Neuronal stem cell (in vitro differentiated cells): ENCODE measurements around the gene ALOXE3.

Experiments
- DNase-seq: peaks from one replicate; pipeline ENCODE4 v3.0.0-alpha.2; 2013; ENCODE audit warnings: low spot score
- H2AFZ ChIP-seq: one replicate; pipeline ENCODE4 v1.6.1; 2013; ENCODE audit warnings: mild to moderate bottlenecking, low read length, inconsistent platforms
- H2AK5ac ChIP-seq: 2 replicates; pipeline ENCODE4 v1.6.1; 2013; ENCODE audit warnings: low read depth, mild to moderate bottlenecking, inconsistent platforms, low read length, moderate library complexity, mixed read lengths
- H2BK120ac ChIP-seq: 2 replicates; pipeline ENCODE4 v1.6.1; 2013; ENCODE audit warnings: low read depth, mild to moderate bottlenecking, inconsistent platforms, low read length, moderate library complexity, mixed read lengths
- H2BK12ac ChIP-seq: one replicate; pipeline ENCODE4 v1.6.1; 2013; ENCODE audit warnings: low read length, inconsistent platforms
- H2BK15ac ChIP-seq: 2 replicates; pipeline ENCODE4 v1.6.1; 2013; ENCODE audit warnings: mild to moderate bottlenecking, low read length, inconsistent platforms, mixed read lengths
- H2BK5ac ChIP-seq: one replicate; pipeline ENCODE4 v1.6.1; 2013; ENCODE audit warnings: inconsistent platforms, mild to moderate bottlenecking, low read length, moderate library complexity
- H3K14ac ChIP-seq: one replicate; pipeline ENCODE4 v1.6.1; 2013; ENCODE audit warnings: low read length, inconsistent platforms
- H3K18ac ChIP-seq: 2 replicates; pipeline ENCODE4 v1.6.1; 2013; ENCODE audit warnings: low read length, inconsistent platforms
- H3K23ac ChIP-seq: 2 replicates; pipeline ENCODE4 v1.6.1; 2013; ENCODE audit warnings: low read depth, mild to moderate bottlenecking, mixed read lengths, low read length, inconsistent platforms; ENCODE audit not compliant: poor library complexity
- H3K27ac ChIP-seq: replicated peaks from 3 replicates; pipeline ENCODE4 v1.5.1; 2013; ENCODE audit warnings: low read length, inconsistent platforms
- H3K27me3 ChIP-seq, 3 experiments: 2 replicates each; pipeline ENCODE4 v1.6.1; 2013; ENCODE audit warnings: low read length in 3 of 3, mild to moderate bottlenecking in 2 of 3, inconsistent platforms in 1 of 3, low read depth in 1 of 3, mixed read lengths in 1 of 3, moderate library complexity in 1 of 3; ENCODE audit not compliant: control insufficient read depth in 3 of 3, insufficient read depth in 3 of 3
- H3K36me3 ChIP-seq, 2 donors: replicated peaks in 1 of 2; 2 replicates each; pipeline ENCODE4 v1.6.1; 2013; ENCODE audit warnings: low read length in 2 of 2; ENCODE audit not compliant: control insufficient read depth in 2 of 2, insufficient read depth in 2 of 2
- H3K4ac ChIP-seq: 2 replicates; pipeline ENCODE4 v1.6.1; 2013; ENCODE audit warnings: inconsistent platforms, mild to moderate bottlenecking, low read length, moderate library complexity
- H3K4me1 ChIP-seq, 2 donors: 1 replicate in 1 of 2; 2 replicates in 1 of 2; pipeline ENCODE4 v1.6.1; 2013; ENCODE audit warnings: low read length in 2 of 2, low read depth in 1 of 2; ENCODE audit not compliant: control insufficient read depth in 2 of 2, insufficient read depth in 1 of 2
- H3K4me2 ChIP-seq: one replicate; pipeline ENCODE4 v1.6.1; 2013; ENCODE audit warnings: mild to moderate bottlenecking, low read length, inconsistent platforms; ENCODE audit not compliant: insufficient read depth, poor library complexity, severe bottlenecking
- H3K4me3 ChIP-seq, 2 donors: 2 replicates each; pipeline ENCODE4 v1.5.1; 2013; ENCODE audit warnings: low read length in 2 of 2, mild to moderate bottlenecking in 2 of 2, inconsistent platforms in 1 of 2, moderate library complexity in 1 of 2
- H3K79me1 ChIP-seq: one replicate; pipeline ENCODE4 v1.6.1; 2013; ENCODE audit warnings: low read depth, mild to moderate bottlenecking, inconsistent platforms, low read length, moderate library complexity
- H3K9ac ChIP-seq: one replicate; pipeline ENCODE4 v1.6.1; 2013; ENCODE audit warnings: mild to moderate bottlenecking, low read depth, low read length, inconsistent platforms; ENCODE audit not compliant: poor library complexity
- H3K9me3 ChIP-seq, 2 donors: replicated peaks in 1 of 2; 2 replicates each; pipeline versions ENCODE3 to v1.6.1; 2013; ENCODE audit warnings: low read length in 2 of 2, mild to moderate bottlenecking in 2 of 2, inconsistent platforms in 1 of 2, low read depth in 1 of 2, mixed read lengths in 1 of 2, moderate library complexity in 1 of 2; ENCODE audit not compliant: control insufficient read depth in 2 of 2, insufficient read depth in 1 of 2
- H4K8ac ChIP-seq: one replicate; pipeline ENCODE4 v1.6.1; 2013; ENCODE audit warnings: low read depth, mild to moderate bottlenecking, inconsistent platforms, low read length, moderate library complexity
- H4K91ac ChIP-seq: one replicate; pipeline ENCODE4 v1.6.1; 2013; ENCODE audit warnings: low read length, low read depth, mild to moderate bottlenecking, inconsistent platforms; ENCODE audit not compliant: poor library complexity
- WGBS, 2 donors: extraction: QIAGEN DNeasy Blood & Tissue Kit; methylation state at CpG; one replicate each; pipeline ENCODE4 v1.1.7; 2013; ENCODE audit warnings: missing lambda C conversion rate in 2 of 2, mixed read lengths in 1 of 2; ENCODE audit not compliant: insufficient read length in 2 of 2, insufficient replicate concordance in 1 of 2; ENCODE audit errors: extremely low coverage in 2 of 2; 5-methylcytosine and 5-hydroxymethylcytosine counted together

Gene ALOXE3

DNA sequence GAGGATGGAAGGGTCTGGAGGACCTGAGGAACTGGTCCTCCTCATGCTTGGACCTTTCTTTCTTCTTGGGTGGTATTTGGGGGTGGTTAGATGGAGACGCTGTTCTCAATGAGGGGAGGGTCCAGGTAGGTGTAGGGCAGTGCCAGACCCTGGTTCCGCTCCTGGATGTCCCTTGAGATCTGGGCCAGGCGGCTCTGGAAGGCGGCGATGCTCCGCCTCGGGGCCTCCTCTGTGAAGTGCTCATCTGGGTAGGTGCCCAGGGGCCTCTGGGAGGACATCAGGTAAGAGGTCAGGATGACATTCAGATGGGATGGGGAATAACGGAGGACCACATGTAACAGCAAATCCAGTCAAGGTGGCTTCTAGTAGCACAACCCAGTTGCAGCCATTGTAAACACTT is 21.8 kb downstream of the ALOXE3 start:
- no peak for DNase-seq
- Histone ChIP-seq H3K4me1 (no peaks in the 10 kb centered on the region), H3K14ac (no peak overlapping the region), H4K8ac (no peak overlapping the region), H2BK12ac (no peak overlapping the region), H3K27ac (no peak overlapping the region), H3K4me3 (no peak overlapping the region), H3K9ac (no peak overlapping the region), H3K4ac (no peak overlapping the region), H3K79me1 (no peaks in the 10 kb centered on the region), H3K23ac (no peak overlapping the region), H2BK120ac (no peak overlapping the region), H4K91ac (no peak overlapping the region), H2BK5ac (no peak overlapping the region), H2AK5ac (no peak overlapping the region), H3K4me2 (no peak overlapping the region), H3K9me3 (no peaks in the 10 kb centered on the region), H2AFZ (no peak overlapping the region), H3K18ac (no peak overlapping the region), H2BK15ac (no peak overlapping the region), H3K27me3 (peaks cover 0 to 21% (median 0%) of the 10 kb centered on the region in 3 experiments), H3K36me3 (no peaks in the 10 kb centered on the region)
- WGBS, 2 donors = no CpG with 5 or more reads among the region's 8 CpGs

DNA sequence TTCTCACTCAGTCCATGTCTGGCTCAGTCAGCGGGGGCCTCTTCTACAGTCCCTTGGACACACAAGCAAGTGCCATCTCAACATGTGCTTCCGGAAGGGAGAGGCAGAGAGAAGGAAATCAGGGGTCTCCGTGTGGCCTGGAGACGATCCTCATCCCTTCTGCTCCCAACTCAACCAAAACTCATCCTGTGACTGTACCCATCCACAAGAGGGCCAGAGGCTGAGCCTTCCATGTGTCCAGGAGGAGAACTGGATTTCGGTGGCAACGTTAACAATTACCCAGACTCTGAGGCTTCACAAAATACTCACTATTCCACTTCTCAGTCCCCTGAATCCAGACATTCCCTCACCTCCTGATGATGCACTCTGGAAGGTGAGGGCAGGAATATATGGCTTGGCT is 23.0 kb downstream of the ALOXE3 start:
- Histone ChIP-seq H3K9me3 (no peaks in the 10 kb centered on the region), H3K4me1 (no peaks in the 10 kb centered on the region)

GRCh38 chr17:8091033-8091687 is 27.2 kb downstream of the ALOXE3 start:
- Histone ChIP-seq H2BK15ac (no peak overlapping the region), H3K4ac (no peak overlapping the region), H3K4me3 (no peak overlapping the region), H3K27me3 (peaks cover 0 to 52% (median 0%) of the 10 kb centered on the region in 3 experiments), H4K8ac (no peak overlapping the region), H3K18ac (no peak overlapping the region), H3K14ac (no peak overlapping the region), H3K23ac (no peak overlapping the region), H3K79me1 (no peaks in the 10 kb centered on the region), H3K9me3 (no peaks in the 10 kb centered on the region), H3K4me1 (peaks cover 0 to 5% of the 10 kb centered on the region in 2 donors), H2BK120ac (no peak overlapping the region), H2AFZ (no peak overlapping the region), H3K4me2 (no peak overlapping the region), H3K9ac (no peak overlapping the region), H2BK5ac (no peak overlapping the region), H3K36me3 (no peaks in the 10 kb centered on the region), H4K91ac (no peak overlapping the region), H3K27ac (no peak overlapping the region), H2BK12ac (no peak overlapping the region), H2AK5ac (no peak overlapping the region)
- no peak for DNase-seq
- no CpG with 5 or more reads among the region's 9 CpGs for WGBS, 2 donors

More for the DNA sequence above, 23.0 kb downstream of the ALOXE3 start:
- Histone ChIP-seq H2BK15ac (no peak overlapping the region), H3K36me3 (no peaks in the 10 kb centered on the region), H3K79me1 (no peaks in the 10 kb centered on the region), H2BK5ac (no peak overlapping the region), H3K18ac (no peak overlapping the region), H2AK5ac (no peak overlapping the region), H3K27ac (no peak overlapping the region), H3K4ac (no peak overlapping the region), H3K4me2 (no peak overlapping the region), H3K27me3 (peaks cover 0 to 29% (median 0%) of the 10 kb centered on the region in 3 experiments), H3K14ac (no peak overlapping the region), H3K9ac (no peak overlapping the region), H3K4me3 (no peak overlapping the region), H4K8ac (no peak overlapping the region), H2BK12ac (no peak overlapping the region), H2BK120ac (no peak overlapping the region), H4K91ac (no peak overlapping the region), H2AFZ (no peak overlapping the region), H3K23ac (no peak overlapping the region)
- no CpG with 5 or more reads among the region's 6 CpGs for WGBS, 2 donors
- no peak for DNase-seq

GRCh38 chr17:8089728-8090127 is 28.6 kb downstream of the ALOXE3 start:
- H3K27me3 ChIP-seq = peaks cover 0 to 48% (median 0%) of the 10 kb centered on the region in 3 experiments
- no peak overlapping the region for H4K91ac ChIP-seq
- H3K79me1 ChIP-seq = no peaks in the 10 kb centered on the region
- no peak overlapping the region for H3K23ac ChIP-seq
- no peak overlapping the region for H3K4me3 ChIP-seq
- H2AK5ac ChIP-seq = no peak overlapping the region
- no peak overlapping the region for H2BK5ac ChIP-seq
- no peak overlapping the region for H3K9ac ChIP-seq
- no peak overlapping the region for H3K4ac ChIP-seq
- H2BK15ac ChIP-seq = no peak overlapping the region
- H2BK12ac ChIP-seq = no peak overlapping the region
- no peaks in the 10 kb centered on the region for H3K36me3 ChIP-seq
- no peak overlapping the region for H3K27ac ChIP-seq
- no peaks in the 10 kb centered on the region for H3K9me3 ChIP-seq
- H3K18ac ChIP-seq = no peak overlapping the region
- no CpG with 5 or more reads among the region's 6 CpGs for WGBS, 2 donors
- no peak overlapping the region for H3K4me2 ChIP-seq
- H2AFZ ChIP-seq = no peak overlapping the region
- H3K14ac ChIP-seq = no peak overlapping the region
- peaks cover 0 to 5% of the 10 kb centered on the region in 2 donors for H3K4me1 ChIP-seq
- no peak overlapping the region for H4K8ac ChIP-seq
- DNase-seq = no peak
- no peak overlapping the region for H2BK120ac ChIP-seq
